ENCODE measurements around the gene SAYSD1. TPM values are rescaled to one million over a fixed set of nuclear protein-coding genes. Genes with fewer than 3 reads are reported as not detected.

SAYSD1 gene
- total and polyA plus RNA-seq, 11 donors, result 6.5 to 14.6 (median 9.6) TPM

DNA sequence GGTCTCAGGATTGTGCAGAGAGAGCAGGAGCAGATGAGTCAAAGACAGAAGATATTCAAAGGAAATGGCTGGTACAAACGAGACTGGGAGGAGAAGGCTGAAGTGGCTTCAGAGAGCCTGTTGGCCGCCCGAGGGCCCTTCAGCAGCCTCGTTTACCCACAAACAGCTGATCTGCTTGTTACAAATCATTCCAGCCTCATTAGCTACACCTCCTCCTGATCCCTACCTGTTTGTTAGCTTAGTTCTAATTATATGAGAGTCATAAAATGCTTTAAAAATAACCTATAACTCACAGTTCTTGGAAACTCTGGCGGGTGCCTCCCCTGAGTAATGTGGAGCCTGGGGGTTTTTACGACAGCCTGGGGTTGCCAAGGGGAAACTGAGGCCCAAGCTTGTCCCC, 53.8 kb downstream of the SAYSD1 start:
- intact Hi-C loops (cut with DNase I), result loop anchor here in 1 of 10 donors (5.0 kb wide), 1 partner anchor 64 kb away; no protein-coding TSS in a partner anchor
- no peaks in the 10 kb centered on the region for H3K9me3 ChIP-seq
- peaks cover 0 to 29% (median 4%) of the 10 kb centered on the region in 12 donors for H3K4me1 ChIP-seq
- H3K36me3 ChIP-seq, result no peaks in the 10 kb centered on the region
- TF ChIP-seq POLR2A (IDR thresholded peaks at IDR 0.05), result no peak
- TF ChIP-seq, protein P1, sequence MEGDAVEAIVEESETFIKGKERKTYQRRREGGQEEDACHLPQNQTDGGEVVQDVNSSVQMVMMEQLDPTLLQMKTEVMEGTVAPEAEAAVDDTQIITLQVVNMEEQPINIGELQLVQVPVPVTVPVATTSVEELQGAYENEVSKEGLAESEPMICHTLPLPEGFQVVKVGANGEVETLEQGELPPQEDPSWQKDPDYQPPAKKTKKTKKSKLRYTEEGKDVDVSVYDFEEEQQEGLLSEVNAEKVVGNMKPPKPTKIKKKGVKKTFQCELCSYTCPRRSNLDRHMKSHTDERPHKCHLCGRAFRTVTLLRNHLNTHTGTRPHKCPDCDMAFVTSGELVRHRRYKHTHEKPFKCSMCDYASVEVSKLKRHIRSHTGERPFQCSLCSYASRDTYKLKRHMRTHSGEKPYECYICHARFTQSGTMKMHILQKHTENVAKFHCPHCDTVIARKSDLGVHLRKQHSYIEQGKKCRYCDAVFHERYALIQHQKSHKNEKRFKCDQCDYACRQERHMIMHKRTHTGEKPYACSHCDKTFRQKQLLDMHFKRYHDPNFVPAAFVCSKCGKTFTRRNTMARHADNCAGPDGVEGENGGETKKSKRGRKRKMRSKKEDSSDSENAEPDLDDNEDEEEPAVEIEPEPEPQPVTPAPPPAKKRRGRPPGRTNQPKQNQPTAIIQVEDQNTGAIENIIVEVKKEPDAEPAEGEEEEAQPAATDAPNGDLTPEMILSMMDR (IDR thresholded peaks at IDR 0.05), result no peak
- no peak overlapping the region for H3K4me3 ChIP-seq
- peak overlapping the region in 3 of 12 donors; percentile 29 to 68 (median 46) for H3K27ac ChIP-seq
- no peak for DNase-seq
- H3K27me3 ChIP-seq, result peaks cover 0 to 4% (median 0%) of the 10 kb centered on the region in 9 donors
- WGBS, 4 donors, result 46 to 57% (median 52%) methylated on average over 6 of the region's 6 CpGs
- ATAC-seq, result no peak

DNA sequence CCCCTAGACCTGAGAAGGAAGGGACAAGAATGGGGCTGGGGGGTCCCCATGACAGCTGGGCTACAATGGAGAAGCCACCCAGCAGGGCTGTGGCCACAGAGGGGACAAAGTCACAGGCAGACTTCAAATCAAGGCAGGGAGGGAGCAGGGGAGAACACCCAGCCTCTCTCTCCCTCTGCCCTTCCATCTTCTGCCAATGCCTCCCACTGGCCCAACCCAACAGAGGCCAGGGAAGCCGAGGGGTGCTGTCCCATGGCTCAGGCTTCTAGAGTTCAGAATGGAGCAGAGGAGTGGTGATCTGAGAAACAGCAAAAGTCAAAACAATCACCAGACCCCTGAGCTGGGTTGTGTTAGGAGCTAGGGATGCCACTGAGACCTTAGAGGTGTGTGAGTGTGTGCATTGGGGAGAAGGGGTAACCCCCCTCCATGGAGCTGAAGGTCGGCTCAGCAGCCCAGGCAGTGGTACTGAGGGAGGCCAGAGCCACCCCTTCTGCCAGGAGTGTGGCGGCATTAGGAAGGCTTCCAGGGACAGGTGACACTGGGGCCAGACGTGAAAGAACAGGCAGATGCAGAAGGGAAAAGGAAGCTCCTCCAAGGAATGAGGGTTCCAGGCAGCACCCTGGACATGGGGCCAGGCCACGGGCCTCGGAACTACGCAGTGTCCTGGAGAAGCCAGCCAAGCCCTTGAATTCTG, 54.4 kb downstream of the SAYSD1 start:
- peak overlapping the region in 2 of 12 donors; percentile 9 to 46 for H3K27ac ChIP-seq

GRCh38 chr6:39059496-39060310, 55.3 kb downstream of the SAYSD1 start:
- no peaks in the 10 kb centered on the region for H3K36me3 ChIP-seq
- no peak for ATAC-seq
- TF ChIP-seq, protein P1 (IDR thresholded peaks at IDR 0.05), result no peak
- TF ChIP-seq POLR2A (IDR thresholded peaks at IDR 0.05), result no peak
- peaks cover 0 to 26% (median 4%) of the 10 kb centered on the region in 12 donors for H3K4me1 ChIP-seq
- 64 to 72% (median 69%) methylated on average over 14 of the region's 14 CpGs for WGBS, 4 donors
- intact Hi-C loops (cut with DNase I), result loop anchor here in 1 of 10 donors (5.0 kb wide), 1 partner anchor 62 kb away; no protein-coding TSS in a partner anchor
- no peak overlapping the region for H3K4me3 ChIP-seq
- H3K27ac ChIP-seq, result no peak overlapping the region
- no peak for DNase-seq
- H3K9me3 ChIP-seq, result no peaks in the 10 kb centered on the region
- H3K27me3 ChIP-seq, result peaks cover 0 to 7% (median 0%) of the 10 kb centered on the region in 9 donors

More for the DNA sequence above, 54.4 kb downstream of the SAYSD1 start:
- intact Hi-C loops (cut with DNase I), result loop anchor here in 1 of 10 donors (5.0 kb wide), 1 partner anchor 63 kb away; no protein-coding TSS in a partner anchor
- TF ChIP-seq POLR2A (IDR thresholded peaks at IDR 0.05), result no peak
- TF ChIP-seq, protein P1 (IDR thresholded peaks at IDR 0.05), result no peak
- no peak overlapping the region for H3K4me3 ChIP-seq
- no peaks in the 10 kb centered on the region for H3K9me3 ChIP-seq
- ATAC-seq (no peak), DNase-seq (no peak)
- peaks cover 0 to 4% (median 0%) of the 10 kb centered on the region in 9 donors for H3K27me3 ChIP-seq
- no peaks in the 10 kb centered on the region for H3K36me3 ChIP-seq
- peaks cover 0 to 29% (median 4%) of the 10 kb centered on the region in 12 donors for H3K4me1 ChIP-seq
- 49 to 60% (median 57%) methylated on average over 6 to 7 of the region's 7 CpGs for WGBS, 4 donors
